IPS-18c (cell line): ENCODE results near the gene ATOSB.
"Not testable (repeated sequence)": the region's sequence is repeated elsewhere in the genome, so short reads cannot be mapped to it uniquely, and the experiment has no call there.

Source experiments
- H3K4me3 ChIP-seq: 2 replicates; pipeline ENCODE4 v1.7.0; 2013; ENCODE audit warnings: low read depth, mild to moderate bottlenecking, low read length, moderate library complexity; ENCODE audit not compliant: insufficient read depth
- H3K9me3 ChIP-seq: one replicate; pipeline ENCODE4 v1.6.1; 2013; ENCODE audit warnings: mild to moderate bottlenecking, low read length, moderate library complexity; ENCODE audit not compliant: control insufficient read depth, insufficient read depth

ATOSB gene, protein sequence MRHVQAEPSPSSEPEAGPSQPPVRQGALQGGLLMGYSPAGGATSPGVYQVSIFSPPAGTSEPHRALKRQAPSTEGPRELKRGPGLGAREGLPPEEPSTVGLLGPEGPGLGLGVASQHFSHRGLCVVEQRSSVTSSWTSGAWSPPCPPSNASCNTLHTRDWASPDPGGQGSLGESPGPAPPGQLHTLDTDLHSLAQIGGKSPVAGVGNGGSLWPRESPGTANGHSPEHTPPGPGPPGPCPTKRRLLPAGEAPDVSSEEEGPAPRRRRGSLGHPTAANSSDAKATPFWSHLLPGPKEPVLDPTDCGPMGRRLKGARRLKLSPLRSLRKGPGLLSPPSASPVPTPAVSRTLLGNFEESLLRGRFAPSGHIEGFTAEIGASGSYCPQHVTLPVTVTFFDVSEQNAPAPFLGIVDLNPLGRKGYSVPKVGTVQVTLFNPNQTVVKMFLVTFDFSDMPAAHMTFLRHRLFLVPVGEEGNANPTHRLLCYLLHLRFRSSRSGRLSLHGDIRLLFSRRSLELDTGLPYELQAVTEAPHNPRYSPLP

GRCh38 chr9:35115680-35116538, at the start of gene ATOSB:
TSS of gene ATOSB (minus strand) at chr9:35115862. CDS start at chr9:35108274, 7,588 bp downstream.
- H3K4me3 ChIP-seq = peak within 1 kb of the TSS; percentile 76
- H3K9me3 ChIP-seq = no peaks in the 10 kb centered on the region

GRCh38 chr9:35164711-35165110, 49.0 kb upstream of the ATOSB start:
- Histone ChIP-seq H3K9me3 (no peaks in the 10 kb centered on the region), H3K4me3 (no peak overlapping the region)

DNA sequence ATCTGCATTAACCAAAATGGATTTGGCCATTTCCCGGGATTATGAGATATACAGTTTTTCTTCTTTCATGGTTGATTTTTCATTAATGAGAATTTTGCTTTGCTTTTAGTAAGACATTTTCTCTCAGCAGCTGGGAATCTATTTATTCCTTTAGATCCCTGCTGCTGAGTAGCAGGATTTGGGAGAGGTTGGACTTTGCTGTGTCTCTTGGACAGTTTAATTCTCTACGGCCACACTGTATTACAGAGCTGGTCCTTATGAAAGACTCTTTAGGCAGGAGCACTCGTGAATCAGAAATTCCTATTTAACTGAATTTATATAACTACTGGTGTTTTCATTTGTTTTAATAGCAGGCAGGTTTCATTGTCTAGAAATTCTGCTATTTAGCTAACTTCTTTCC, 47.8 kb upstream of the ATOSB start:
- Histone ChIP-seq H3K9me3 (no peaks in the 10 kb centered on the region), H3K4me3 (no peak overlapping the region)

DNA sequence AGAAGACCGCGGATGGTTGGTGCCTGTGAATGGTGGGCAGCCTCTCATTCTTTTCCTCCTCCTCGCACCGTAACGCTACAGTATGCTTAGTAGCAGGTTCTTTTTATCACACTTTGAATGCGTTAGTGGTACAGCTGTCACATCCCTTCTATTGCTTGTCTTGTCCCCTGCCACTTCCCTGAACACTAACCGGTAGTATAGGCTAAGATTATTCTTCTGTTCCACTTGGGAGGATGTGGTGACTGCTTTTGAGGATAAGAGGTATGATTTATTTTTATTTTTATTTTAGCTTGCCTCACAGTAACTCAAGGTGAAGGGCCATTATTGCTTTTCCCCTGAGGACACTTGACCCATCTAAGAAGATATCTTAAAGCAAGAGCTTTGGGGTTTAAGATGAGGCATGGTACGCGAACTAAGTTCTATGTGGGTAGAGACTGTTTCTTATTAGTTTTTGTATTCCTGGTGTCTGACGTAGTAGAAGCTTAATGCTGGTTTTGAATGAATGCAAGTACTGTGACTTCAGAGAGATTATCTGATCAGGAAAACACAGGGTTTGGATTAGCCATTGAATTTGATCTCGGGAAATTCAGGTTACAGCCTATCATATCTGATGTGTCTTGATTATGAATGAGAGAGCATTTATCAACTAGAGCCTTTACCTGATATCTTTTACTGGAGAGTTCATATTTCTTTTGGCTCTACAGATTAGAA, 47.1 kb upstream of the ATOSB start:
- peak overlapping the region; percentile 67 for H3K4me3 ChIP-seq
- H3K9me3 ChIP-seq = no peaks in the 10 kb centered on the region

GRCh38 chr9:35161713-35162604, 46.3 kb upstream of the ATOSB start, which contains the start of gene UNC13B:
TSS of gene UNC13B (plus strand) at chr9:35162009. CDS start at chr9:35162284, 275 bp downstream.
- Histone ChIP-seq H3K9me3 (no peaks in the 10 kb centered on the region), H3K4me3 (peak within 1 kb of the TSS; percentile 67)

DNA sequence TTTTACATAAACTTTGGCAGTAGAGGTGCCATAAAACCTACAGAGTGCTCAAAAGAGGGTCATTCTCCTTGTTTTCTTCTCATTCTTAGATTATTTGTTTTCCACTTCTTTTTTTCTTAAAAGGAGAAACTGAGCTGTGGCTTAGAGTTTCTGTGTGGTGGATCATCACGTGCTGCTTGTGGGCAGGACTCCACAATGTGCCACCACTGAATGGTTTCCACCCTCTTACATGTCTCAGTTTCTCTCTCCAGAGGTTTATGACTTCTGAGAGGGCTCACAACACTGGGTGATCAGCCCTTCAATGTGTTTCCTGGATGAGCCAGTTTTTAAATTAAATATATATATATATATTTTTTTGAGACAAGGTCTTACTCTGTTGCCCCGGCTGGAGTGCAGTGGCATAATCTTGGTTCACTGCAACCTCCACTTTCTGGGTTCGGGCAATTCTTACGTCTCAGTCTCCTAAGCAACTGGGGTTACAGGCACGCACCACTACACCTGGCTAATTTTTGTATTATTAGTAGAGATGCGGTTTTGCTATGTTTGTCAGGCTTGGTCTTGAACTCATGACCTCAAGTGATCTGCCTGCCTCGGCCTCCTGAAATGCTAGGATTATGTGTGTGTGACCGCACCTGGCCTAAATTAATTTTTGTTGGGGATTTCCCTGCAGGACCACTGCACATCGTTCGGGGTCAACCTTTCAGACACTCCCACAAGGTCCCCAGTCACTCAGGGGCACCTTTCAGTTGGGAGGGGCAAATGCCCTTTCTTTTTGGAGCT, 43.0 kb upstream of the ATOSB start:
- H3K9me3 ChIP-seq = no peaks in the 10 kb centered on the region
- no peak overlapping the region for H3K4me3 ChIP-seq

GRCh38 chr9:35157836-35158235, 42.2 kb upstream of the ATOSB start:
- not testable (repeated sequence) for H3K4me3 ChIP-seq

DNA sequence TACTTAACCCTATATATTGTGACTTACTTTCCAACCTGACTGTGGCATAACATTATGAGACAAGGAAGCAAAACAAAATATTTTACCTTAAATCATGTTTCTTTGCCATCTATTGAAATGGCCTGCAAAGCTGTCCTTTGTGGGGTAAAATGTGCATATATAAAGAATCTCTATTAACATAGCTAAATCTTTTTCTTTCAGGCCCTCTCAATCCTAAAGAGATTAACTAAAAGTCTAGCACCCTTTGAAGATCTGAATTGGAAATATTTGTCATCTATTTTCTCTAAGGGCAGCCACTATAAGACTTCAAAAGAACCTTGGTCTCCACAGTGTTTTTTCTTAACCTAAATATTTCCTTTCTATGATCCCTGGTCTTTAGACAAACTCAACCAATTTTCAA, 41.1 kb upstream of the ATOSB start:
- no peak overlapping the region for H3K4me3 ChIP-seq
- H3K9me3 ChIP-seq = no peaks in the 10 kb centered on the region

More at GRCh38 chr9:35157836-35158235, 42.2 kb upstream of the ATOSB start:
- H3K9me3 ChIP-seq = not testable (repeated sequence)

- peaks cover 2% of the 10 kb centered on the region for H3K9me3 ChIP-seq
- no peak overlapping the region for H3K4me3 ChIP-seq
Measured at GRCh38 chr9:35152926-35153325, 37.3 kb upstream of the ATOSB start.

- H3K9me3 ChIP-seq, H3K4me3 ChIP-seq: not testable (repeated sequence)
Measured at GRCh38 chr9:35147941-35148563, 32.4 kb upstream of the ATOSB start.

DNA sequence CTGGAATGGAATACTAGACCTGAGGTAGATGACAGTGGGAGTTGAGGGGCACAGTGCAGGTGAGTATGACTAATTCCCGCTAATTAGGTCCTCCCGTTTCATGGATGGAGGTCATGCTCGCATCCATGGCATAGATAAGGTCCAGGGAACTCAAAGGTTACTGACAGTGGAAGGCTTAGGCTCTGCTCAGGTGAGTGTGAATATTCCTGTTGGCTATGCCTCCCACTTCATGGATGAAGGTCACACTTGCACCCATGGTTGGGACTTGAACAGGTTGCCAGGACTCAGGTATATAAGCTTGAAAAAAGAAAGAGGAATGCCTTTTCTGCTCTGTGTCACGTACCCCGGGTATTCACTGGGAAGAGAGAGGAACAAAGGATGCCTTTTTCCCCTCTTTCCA, 26.4 kb upstream of the ATOSB start:
- H3K9me3 ChIP-seq = peaks cover 12% of the 10 kb centered on the region
- H3K4me3 ChIP-seq = no peak overlapping the region

DNA sequence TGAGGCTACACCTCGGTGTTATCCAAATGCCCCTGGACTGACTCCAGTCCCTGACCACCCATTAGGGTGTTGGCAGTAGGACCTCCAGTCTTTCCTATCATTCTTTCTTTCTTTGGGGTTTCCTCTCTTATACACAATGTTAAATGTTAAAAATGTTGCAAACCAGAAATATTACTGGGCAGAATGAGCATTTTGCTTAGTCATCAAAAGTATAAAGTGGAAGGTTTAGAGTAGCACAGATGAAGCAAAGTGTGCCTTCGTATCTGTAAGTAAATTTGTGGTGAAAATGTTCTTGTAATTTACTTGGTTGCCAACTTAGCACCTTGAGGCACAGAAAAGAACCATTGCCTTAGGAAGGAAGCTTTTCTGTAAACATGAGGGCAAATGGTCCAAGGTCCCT, 24.4 kb upstream of the ATOSB start:
- no peak overlapping the region for H3K4me3 ChIP-seq
- H3K9me3 ChIP-seq = peaks cover 12% of the 10 kb centered on the region

- Histone ChIP-seq H3K9me3 (peaks cover 10% of the 10 kb centered on the region), H3K4me3 (no peak overlapping the region)
Measured at GRCh38 chr9:35136866-35137265, 21.2 kb upstream of the ATOSB start.

DNA sequence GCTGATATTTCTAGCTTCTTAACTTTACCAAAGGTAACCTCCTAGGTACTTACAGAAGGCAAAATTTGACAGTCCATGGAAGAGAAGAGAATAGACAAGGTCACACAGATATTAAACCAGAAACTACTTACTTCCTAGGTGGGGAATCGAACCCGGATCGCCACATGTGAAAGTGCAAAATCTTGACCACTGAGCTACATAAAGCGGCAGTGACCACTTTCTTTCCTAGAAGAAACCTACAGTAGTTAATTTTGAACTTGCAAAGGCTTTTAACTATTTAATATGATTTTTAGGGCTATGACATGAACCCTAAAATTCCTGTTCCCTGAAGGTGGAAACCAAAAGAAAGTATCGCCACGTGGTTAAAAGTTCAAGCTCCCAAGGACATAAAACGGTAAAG, 20.3 kb upstream of the ATOSB start:
- H3K9me3 ChIP-seq = peaks cover 7% of the 10 kb centered on the region
- no peak overlapping the region for H3K4me3 ChIP-seq

GRCh38 chr9:35134920-35135319, 19.3 kb upstream of the ATOSB start:
- no peak overlapping the region for H3K4me3 ChIP-seq
- peaks cover 2% of the 10 kb centered on the region for H3K9me3 ChIP-seq
